CD4-positive, alpha-beta T cell treated with Interleukin-10 for 1 hour (primary cell): ENCODE measurements around the gene MAP1LC3A.

Source experiments
- DNase-seq: peaks from one replicate; pipeline ENCODE4 v3.0.0-alpha.2; 2020

The MAP1LC3A gene

GRCh38 chr20:34530342-34530741, 28.2 kb upstream of the MAP1LC3A start:
- no peak for DNase-seq

- no peak for DNase-seq
Measured at GRCh38 chr20:34531608-34532265, 26.8 kb upstream of the MAP1LC3A start.

GRCh38 chr20:34532320-34532719, 26.2 kb upstream of the MAP1LC3A start:
- DNase-seq, result no peak

- no peak for DNase-seq
Measured at GRCh38 chr20:34532756-34533155, 25.8 kb upstream of the MAP1LC3A start.

- no peak for DNase-seq
Measured at GRCh38 chr20:34534391-34535165, 23.9 kb upstream of the MAP1LC3A start.

GRCh38 chr20:34535301-34535840, 23.1 kb upstream of the MAP1LC3A start:
- DNase-seq, result no peak

GRCh38 chr20:34535857-34536256, 22.7 kb upstream of the MAP1LC3A start:
- no peak for DNase-seq

GRCh38 chr20:34536798-34537394, 21.6 kb upstream of the MAP1LC3A start:
- peak; percentile 59 for DNase-seq

GRCh38 chr20:34537651-34538050, 20.9 kb upstream of the MAP1LC3A start:
- no peak for DNase-seq

- peak; percentile 65 for DNase-seq
Measured at GRCh38 chr20:34538671-34539123, 19.8 kb upstream of the MAP1LC3A start.

- DNase-seq, result no peak
Measured at GRCh38 chr20:34539756-34540155, 18.8 kb upstream of the MAP1LC3A start.

- no peak for DNase-seq
Measured at GRCh38 chr20:34540596-34541263, 17.8 kb upstream of the MAP1LC3A start.

- peak; percentile 66 for DNase-seq
Measured at GRCh38 chr20:34541264-34541901, 17.1 kb upstream of the MAP1LC3A start.

GRCh38 chr20:34541917-34542316, 16.6 kb upstream of the MAP1LC3A start:
- DNase-seq, result no peak

GRCh38 chr20:34542439-34542838, 16.1 kb upstream of the MAP1LC3A start:
- DNase-seq, result no peak

GRCh38 chr20:34543463-34544056, 15.0 kb upstream of the MAP1LC3A start:
- DNase-seq, result no peak

GRCh38 chr20:34544109-34544796, 14.3 kb upstream of the MAP1LC3A start:
- peak; percentile 31 for DNase-seq

GRCh38 chr20:34546751-34547181, 11.8 kb upstream of the MAP1LC3A start:
- DNase-seq, result no peak

- no peak for DNase-seq
Measured at GRCh38 chr20:34547844-34548613, 10.5 kb upstream of the MAP1LC3A start.

GRCh38 chr20:34549291-34549928, 9.1 kb upstream of the MAP1LC3A start:
- peak; percentile 12 for DNase-seq
